LNCaP clone FGC (cell line): Measurements from ENCODE around the gene CYP24A1.
"Not testable (repeated sequence)": the region's sequence is repeated elsewhere in the genome, so short reads cannot be mapped to it uniquely, and the experiment has no call there.

Experiments used
- DNase-seq: peaks from one replicate; pipeline ENCODE4 v3.0.0-alpha.2; 2011; ENCODE audit warnings: low read depth
- H3K4me3 ChIP-seq: 2 replicates; pipeline ENCODE4 v1.5.1; 2011; ENCODE audit warnings: mild to moderate bottlenecking, low read depth, low read length, control low read depth
- TF ChIP-seq, protein P1 (sequence below): IDR thresholded peaks from 2 replicates; pipeline ENCODE4 v1.5.1; 2012; ENCODE audit warnings: mild to moderate bottlenecking; ENCODE audit not compliant: control insufficient read depth, insufficient read depth; ENCODE audit errors: extremely low read depth

CYP24A1 gene

DNA sequence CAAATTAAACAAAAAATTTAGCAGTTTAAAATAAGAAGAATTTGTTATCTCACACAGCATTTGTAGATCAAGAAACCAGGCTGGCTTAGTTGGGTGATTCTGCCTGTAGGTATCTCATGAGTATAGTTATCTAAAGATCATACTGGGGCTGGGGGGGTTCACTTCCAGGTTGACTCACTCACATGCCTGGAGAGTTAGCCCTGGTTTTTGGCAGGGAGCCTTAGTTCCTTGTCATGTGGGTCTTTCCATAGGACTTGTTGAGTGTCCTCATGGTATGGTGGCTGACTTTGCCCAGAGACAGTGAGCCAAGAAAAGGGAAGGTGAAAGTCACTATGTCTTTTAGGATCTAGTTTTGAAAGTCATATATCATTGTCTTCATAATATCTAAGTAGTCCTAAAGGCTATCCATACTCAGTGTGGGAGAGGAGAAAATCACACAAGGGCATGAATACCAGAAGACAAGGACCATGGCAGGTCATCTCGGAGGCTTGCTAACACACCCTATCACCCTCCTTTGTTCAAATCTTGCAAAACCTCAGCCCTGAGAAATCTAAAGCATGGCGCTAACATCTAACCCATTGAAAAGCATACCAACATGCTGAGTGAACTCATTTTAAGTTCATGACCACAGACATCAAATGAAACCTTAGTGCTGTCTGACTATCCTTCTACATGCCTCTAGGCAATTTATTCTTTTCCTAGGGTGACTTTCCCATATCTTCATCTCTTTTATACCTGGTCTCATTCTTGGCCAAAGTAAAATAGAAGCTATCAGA, 39.2 kb downstream of the CYP24A1 start:
- no peak for DNase-seq
- TF ChIP-seq, protein P1, sequence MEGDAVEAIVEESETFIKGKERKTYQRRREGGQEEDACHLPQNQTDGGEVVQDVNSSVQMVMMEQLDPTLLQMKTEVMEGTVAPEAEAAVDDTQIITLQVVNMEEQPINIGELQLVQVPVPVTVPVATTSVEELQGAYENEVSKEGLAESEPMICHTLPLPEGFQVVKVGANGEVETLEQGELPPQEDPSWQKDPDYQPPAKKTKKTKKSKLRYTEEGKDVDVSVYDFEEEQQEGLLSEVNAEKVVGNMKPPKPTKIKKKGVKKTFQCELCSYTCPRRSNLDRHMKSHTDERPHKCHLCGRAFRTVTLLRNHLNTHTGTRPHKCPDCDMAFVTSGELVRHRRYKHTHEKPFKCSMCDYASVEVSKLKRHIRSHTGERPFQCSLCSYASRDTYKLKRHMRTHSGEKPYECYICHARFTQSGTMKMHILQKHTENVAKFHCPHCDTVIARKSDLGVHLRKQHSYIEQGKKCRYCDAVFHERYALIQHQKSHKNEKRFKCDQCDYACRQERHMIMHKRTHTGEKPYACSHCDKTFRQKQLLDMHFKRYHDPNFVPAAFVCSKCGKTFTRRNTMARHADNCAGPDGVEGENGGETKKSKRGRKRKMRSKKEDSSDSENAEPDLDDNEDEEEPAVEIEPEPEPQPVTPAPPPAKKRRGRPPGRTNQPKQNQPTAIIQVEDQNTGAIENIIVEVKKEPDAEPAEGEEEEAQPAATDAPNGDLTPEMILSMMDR: no peak
- H3K4me3 ChIP-seq: no peak overlapping the region

DNA sequence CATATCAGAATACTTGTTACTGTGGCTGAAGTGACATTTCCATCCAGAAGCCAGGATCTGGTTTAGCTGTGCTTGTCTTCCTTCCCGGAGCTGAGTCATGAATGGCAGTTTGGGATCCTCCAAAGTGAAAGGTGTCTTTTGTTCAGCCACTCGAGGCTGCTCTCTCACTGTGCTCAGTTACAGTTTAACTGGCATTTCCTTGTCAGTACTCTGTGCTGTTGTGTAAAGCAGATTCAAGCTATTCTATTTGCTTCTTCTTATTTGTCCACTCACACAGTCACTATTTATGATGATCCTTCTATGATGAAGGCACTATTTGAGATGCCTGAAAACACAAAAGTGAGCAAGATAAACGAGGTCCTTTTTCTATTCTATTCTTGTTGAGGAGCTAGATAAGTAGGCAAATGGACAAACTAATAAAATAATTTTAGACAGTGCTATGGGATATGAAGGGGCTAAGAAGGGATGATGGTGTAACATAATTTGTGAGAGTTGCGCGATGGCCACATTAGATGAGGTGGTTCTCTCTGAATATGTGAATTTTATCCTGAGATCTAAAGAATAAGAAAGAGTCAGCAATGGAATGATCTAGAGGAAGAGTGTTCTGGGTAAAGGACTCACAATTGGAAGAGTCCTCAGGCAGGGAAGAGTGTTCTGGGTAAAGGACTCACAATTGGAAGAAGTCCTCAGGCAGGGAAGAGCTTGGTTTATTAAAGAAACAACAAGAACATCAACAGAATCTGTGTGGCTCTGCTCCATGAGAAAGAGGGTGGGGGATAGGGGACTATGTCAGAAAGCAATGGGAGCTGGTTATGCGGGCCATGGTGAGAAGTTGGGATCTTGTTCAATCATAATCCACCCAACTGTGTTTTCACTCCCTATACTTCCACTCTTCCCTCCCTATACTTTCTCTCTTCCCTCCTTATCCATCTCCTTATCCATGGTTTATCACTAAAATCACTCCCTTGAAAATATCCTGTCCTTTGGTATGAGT, 40.1 kb downstream of the CYP24A1 start:
- no peak overlapping the region for H3K4me3 ChIP-seq
- no peak for DNase-seq

DNA sequence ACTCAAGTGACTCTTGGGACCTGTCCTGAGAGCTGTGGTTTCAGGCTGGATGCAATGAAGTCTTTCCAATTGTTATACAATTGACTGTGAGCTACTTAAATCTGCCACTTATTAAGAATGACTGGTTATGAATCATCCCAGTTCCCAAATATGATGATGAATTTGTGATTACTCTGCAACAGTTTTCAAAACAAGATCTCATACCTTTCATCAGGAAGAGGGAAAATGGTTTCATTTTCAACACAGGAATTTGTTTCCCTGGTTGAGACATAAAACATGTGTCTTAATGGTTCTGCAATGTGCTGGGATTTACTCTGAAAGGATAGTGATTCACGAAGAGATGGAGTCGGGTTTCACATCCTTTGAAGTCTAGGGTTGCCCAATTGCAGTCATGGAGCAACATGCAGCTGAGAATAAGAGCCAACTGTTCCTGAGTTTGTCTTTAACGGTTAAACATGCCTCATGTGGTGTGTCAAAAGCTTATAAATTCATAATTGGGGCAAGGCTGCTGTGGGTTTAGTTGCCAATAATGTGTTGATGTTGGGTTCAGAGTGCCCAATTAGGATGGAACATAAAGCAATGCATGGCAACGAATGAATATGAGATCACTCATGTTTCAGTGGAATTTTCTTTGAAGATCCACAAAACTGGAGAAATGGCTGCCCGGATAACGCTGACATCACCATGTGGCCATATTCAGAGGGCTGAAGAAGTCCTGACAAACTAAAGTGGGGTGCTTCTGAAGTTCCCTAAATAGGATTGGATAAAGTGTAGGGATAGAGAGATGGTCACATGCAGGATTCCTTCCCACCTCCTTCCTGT, 41.0 kb downstream of the CYP24A1 start:
- H3K4me3 ChIP-seq: no peak overlapping the region
- TF ChIP-seq, protein P1: no peak
- no peak for DNase-seq

More for the DNA sequence above, 40.1 kb downstream of the CYP24A1 start:
- TF ChIP-seq, protein P1: no peak

DNA sequence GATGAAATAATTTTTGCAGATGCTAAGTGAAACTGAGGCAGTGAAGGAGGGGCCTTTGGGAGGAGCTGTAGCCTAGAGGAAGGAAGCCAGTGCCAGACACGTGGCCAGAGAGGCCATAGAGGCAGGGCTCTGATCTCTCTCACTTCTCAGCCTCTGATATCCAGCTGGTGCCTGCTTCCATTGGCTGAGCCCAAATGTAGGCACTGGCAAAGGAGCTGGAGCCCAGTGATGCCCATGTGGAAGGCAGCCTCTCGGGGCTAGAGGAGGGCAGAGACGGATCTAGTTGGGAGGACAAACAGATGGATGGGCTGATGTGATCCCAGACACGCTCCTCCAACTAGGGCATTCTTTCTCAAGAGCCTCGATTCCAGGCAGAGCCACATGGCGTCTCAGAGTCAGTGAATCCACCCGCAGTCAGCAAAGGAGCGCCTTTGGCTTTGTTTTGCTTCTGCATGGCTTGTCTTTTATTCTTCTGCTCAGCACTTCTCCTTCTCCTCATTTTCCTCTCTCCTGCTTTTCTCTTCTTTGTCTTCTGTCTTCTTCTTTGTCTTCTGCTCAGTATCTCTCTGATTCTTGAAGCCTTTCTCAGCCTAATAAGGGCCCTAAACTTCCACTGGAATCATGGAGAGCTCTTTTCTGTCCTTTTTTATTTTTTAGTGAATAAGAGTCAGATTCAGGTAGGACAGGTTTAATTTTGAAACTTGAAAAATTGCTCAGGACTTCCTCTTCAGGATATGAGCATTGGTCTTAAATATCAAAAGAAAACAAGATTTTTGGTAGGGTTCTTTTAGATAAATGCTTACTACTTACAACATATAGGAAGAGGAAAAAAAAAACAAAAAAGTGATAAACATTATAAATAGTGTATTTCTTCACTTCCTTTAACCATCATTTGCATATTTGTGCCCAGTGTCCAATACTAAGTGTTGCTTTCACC, 41.8 kb downstream of the CYP24A1 start:
- no peak overlapping the region for H3K4me3 ChIP-seq
- no peak for DNase-seq
- TF ChIP-seq, protein P1: no peak

DNA sequence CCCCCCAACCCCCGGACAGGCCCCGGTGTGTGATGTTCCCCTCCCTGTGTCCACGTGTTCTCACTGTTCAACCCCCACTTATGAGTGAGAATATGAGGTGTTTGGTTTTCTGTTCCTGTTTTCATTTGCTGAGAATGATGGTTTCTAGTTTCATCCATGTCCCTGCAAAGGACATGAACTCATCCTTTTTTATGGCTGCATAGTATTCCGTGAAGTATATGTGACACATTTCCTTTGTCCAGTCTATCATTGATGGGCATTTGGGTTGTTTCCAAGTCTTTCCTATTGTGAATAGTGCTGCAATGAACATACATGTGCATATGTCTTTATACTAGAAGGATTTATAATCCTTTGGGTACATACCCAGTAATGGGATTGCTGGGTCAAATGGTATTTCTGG, 42.7 kb downstream of the CYP24A1 start:
- not testable (repeated sequence) for H3K4me3 ChIP-seq, DNase-seq

DNA sequence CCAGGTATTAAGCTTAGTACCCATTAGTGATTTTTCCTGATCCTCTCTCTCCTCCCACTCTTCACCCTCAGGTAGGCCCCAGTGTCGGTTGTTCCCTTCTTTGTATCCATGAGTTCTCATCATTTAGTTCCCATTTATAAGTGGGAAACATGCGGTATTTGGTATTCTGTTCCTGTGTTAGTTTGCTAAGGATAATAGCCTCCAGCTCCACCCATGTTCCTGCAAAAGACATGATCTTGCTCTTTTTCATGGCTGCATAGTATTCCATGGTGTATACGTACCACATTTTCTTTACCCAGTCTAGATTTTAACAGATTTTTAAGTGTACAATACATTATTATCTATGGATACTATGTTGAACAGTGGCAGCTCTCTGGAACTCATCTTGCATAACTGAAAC, 44.4 kb downstream of the CYP24A1 start:
- H3K4me3 ChIP-seq: no peak overlapping the region
- TF ChIP-seq, protein P1: no peak
- DNase-seq: no peak
